ENCODE measurements around the gene KCNT1.

- TF ChIP-seq CTCF (IDR thresholded peaks at IDR 0.05) (no peak), POLR2A (IDR thresholded peaks at IDR 0.05) (no peak), POLR2AphosphoS5 (IDR thresholded peaks at IDR 0.05; ENCODE audit: insufficient read depth in 1 of 2, low read depth in 1 of 2) (no peak)
Observed at GRCh38 chr9:135692410-135692809, 9.6 kb upstream of the KCNT1 start.

All from vagina (tissue), 2 donors.